Urinary bladder (tissue), 4 donors: ENCODE results near the gene CABLES1. TPM values are rescaled to one million over a fixed set of nuclear protein-coding genes. Genes with fewer than 3 reads are reported as not detected.
A peak's percentile ranks its signal among the peaks of the same experiment; 100 is the strongest.

Experiments
- DNase-seq: peaks from one replicate; pipeline ENCODE4 v3.0.0-alpha.2; 2015; ENCODE audit errors: extremely low spot score
- H3K27ac ChIP-seq: one replicate; pipeline ENCODE4 v1.5.1; 2013; ENCODE audit warnings: low read depth, mild to moderate bottlenecking, moderate library complexity
- H3K36me3 ChIP-seq: one replicate; pipeline ENCODE4 v1.6.1; 2013; ENCODE audit warnings: mild to moderate bottlenecking, moderate library complexity; ENCODE audit not compliant: insufficient read depth
- H3K4me1 ChIP-seq: one replicate; pipeline ENCODE4 v1.6.1; 2013; ENCODE audit warnings: mild to moderate bottlenecking, moderate library complexity; ENCODE audit not compliant: insufficient read depth
- H3K4me3 ChIP-seq: one replicate; pipeline ENCODE4 v1.5.1; 2013; ENCODE audit warnings: low read depth, low read length
- WGBS: extraction: QIAGEN DNeasy Blood & Tissue Kit; methylation state at CpG from one replicate; pipeline ENCODE4 v1.1.7; 2013; 5-methylcytosine and 5-hydroxymethylcytosine counted together
- polyA plus RNA-seq: library from polyadenylated mRNA; stranded (reverse); fragments of 200-250 nt; gene quantifications from one replicate; pipeline ENCODE4 v1.2.3, GENCODE V29; 2013
- total RNA-seq: library from RNA; depleted of rRNA; stranded (reverse); fragments of >200 nt; gene quantifications from one replicate; pipeline ENCODE4 v1.2.3, GENCODE V29; 2014
- donor health status: healthy with polysubstance abuse.
- donor health status: healthy.

The CABLES1 gene
- total and polyA plus RNA-seq, 2 donors, result 4.5 to 14.6 TPM

- no peak overlapping the region for H3K4me3 ChIP-seq
- no peak overlapping the region for H3K27ac ChIP-seq
- no peak for DNase-seq
- WGBS, result 97% methylated on average over 1 of the region's 1 CpG
- H3K4me1 ChIP-seq, result no peaks in the 10 kb centered on the region
- no peaks in the 10 kb centered on the region for H3K36me3 ChIP-seq
Measured at GRCh38 chr18:23191232-23191631, 55.9 kb downstream of the CABLES1 start.

- Histone ChIP-seq H3K4me1 (no peaks in the 10 kb centered on the region), H3K4me3 (no peak overlapping the region), H3K27ac (peak overlapping the region; percentile 24), H3K36me3 (no peaks in the 10 kb centered on the region)
- no peak for DNase-seq
- WGBS, result 61% methylated on average over 2 of the region's 2 CpGs
Measured at GRCh38 chr18:23193742-23194141, 58.5 kb downstream of the CABLES1 start.

GRCh38 chr18:23194155-23194996 lies 59.1 kb downstream of the CABLES1 start:
- Histone ChIP-seq H3K4me3 (no peak overlapping the region), H3K27ac (peak overlapping the region; percentile 54), H3K4me1 (no peaks in the 10 kb centered on the region), H3K36me3 (no peaks in the 10 kb centered on the region)
- 56% methylated on average over 14 of the region's 14 CpGs for WGBS
- DNase-seq, result no peak

- no peak for DNase-seq
- no peak overlapping the region for H3K4me3 ChIP-seq
- H3K27ac ChIP-seq, result peak overlapping the region; percentile 54
- WGBS, result 69% methylated on average over 9 of the region's 9 CpGs
- no peaks in the 10 kb centered on the region for H3K36me3 ChIP-seq
- no peaks in the 10 kb centered on the region for H3K4me1 ChIP-seq
Measured at GRCh38 chr18:23194997-23195957, 60.0 kb downstream of the CABLES1 start.

- H3K4me1 ChIP-seq, result no peaks in the 10 kb centered on the region
- H3K4me3 ChIP-seq, result no peak overlapping the region
- DNase-seq, result no peak
- 63% methylated on average over 22 of the region's 22 CpGs for WGBS
- H3K27ac ChIP-seq, result no peak overlapping the region
- no peaks in the 10 kb centered on the region for H3K36me3 ChIP-seq
Measured at GRCh38 chr18:23196119-23197007, 61.1 kb downstream of the CABLES1 start.

GRCh38 chr18:23198217-23198845 lies 63.0 kb downstream of the CABLES1 start:
- Histone ChIP-seq H3K4me3 (no peak overlapping the region), H3K27ac (no peak overlapping the region), H3K4me1 (no peaks in the 10 kb centered on the region), H3K36me3 (no peaks in the 10 kb centered on the region)
- DNase-seq, result no peak
- 93% methylated on average over 5 of the region's 5 CpGs for WGBS

- H3K27ac ChIP-seq, result no peak overlapping the region
- WGBS, result 88% methylated on average over 8 of the region's 8 CpGs
- no peaks in the 10 kb centered on the region for H3K4me1 ChIP-seq
- DNase-seq, result no peak
- H3K4me3 ChIP-seq, result no peak overlapping the region
- H3K36me3 ChIP-seq, result no peaks in the 10 kb centered on the region
Measured at GRCh38 chr18:23200756-23201155, 65.5 kb downstream of the CABLES1 start.

- 94% methylated on average over 10 of the region's 10 CpGs for WGBS
- Histone ChIP-seq H3K4me3 (no peak overlapping the region), H3K27ac (no peak overlapping the region), H3K36me3 (no peaks in the 10 kb centered on the region), H3K4me1 (no peaks in the 10 kb centered on the region)
- no peak for DNase-seq
Measured at GRCh38 chr18:23201741-23202140, 66.5 kb downstream of the CABLES1 start.

GRCh38 chr18:23203891-23204432 lies 68.7 kb downstream of the CABLES1 start:
- no peak for DNase-seq
- Histone ChIP-seq H3K4me1 (no peaks in the 10 kb centered on the region), H3K36me3 (no peaks in the 10 kb centered on the region), H3K4me3 (no peak overlapping the region), H3K27ac (no peak overlapping the region)
- 94% methylated on average over 15 of the region's 15 CpGs for WGBS

- Histone ChIP-seq H3K36me3 (no peaks in the 10 kb centered on the region), H3K4me1 (no peaks in the 10 kb centered on the region), H3K4me3 (no peak overlapping the region), H3K27ac (no peak overlapping the region)
- 93% methylated on average over 10 of the region's 10 CpGs for WGBS
- no peak for DNase-seq
Measured at GRCh38 chr18:23204589-23205235, 69.4 kb downstream of the CABLES1 start.

- Histone ChIP-seq H3K4me3 (no peak overlapping the region), H3K36me3 (no peaks in the 10 kb centered on the region), H3K27ac (no peak overlapping the region), H3K4me1 (no peaks in the 10 kb centered on the region)
- DNase-seq, result no peak
- WGBS, result 96% methylated on average over 9 of the region's 9 CpGs
Measured at GRCh38 chr18:23205980-23206379, 70.7 kb downstream of the CABLES1 start.
